NCI-H1092 (cell line): ENCODE results near the gene DHX35.
"Not testable (repeated sequence)": the region's sequence is repeated elsewhere in the genome, so short reads cannot be mapped to it uniquely, and the experiment has no call there.

ENCODE experiments used
- DNase-seq: peaks from one replicate; lab custom pipeline; 2025; lab: John Stamatoyannopoulos, UW

The DHX35 gene

DNA sequence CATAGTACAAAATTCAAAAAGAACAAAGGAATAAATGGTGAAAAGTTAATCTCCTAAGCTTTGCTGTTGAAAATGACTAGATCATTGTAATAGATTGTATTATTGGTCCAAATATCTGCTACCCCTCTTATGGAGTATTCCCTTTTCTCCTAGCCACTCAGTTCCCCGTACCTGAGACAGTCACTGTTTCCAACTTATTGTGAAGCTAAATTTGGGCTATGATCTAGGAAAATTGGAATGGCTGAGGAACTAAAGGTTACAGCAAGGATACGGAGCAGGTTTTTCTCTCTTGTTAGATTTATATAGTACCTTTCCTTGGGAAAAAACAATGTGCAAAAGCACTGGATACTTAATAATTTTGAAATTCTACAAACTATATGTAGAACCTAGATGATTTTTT, 17.3 kb downstream of the DHX35 start:
- no peak for DNase-seq

DNA sequence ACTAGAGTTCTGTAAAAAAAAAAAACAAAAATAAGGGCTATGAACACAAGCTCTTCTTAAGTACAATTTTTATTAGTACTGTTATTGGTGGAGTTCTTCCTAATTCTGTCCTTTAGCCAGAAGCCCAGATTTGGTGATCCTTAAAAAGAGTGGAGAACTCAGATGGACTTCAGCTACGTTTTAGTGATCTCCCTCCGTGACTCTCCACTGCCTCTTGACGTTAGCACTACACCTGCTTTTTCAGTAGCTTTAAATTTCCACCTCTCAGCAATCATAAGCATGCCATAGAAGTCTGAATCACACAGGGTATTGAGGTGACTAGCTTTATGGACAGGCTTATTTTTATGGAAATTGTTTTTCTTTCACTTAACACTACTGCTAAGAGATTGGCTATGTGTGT, 17.7 kb downstream of the DHX35 start:
- DNase-seq, result no peak

DNA sequence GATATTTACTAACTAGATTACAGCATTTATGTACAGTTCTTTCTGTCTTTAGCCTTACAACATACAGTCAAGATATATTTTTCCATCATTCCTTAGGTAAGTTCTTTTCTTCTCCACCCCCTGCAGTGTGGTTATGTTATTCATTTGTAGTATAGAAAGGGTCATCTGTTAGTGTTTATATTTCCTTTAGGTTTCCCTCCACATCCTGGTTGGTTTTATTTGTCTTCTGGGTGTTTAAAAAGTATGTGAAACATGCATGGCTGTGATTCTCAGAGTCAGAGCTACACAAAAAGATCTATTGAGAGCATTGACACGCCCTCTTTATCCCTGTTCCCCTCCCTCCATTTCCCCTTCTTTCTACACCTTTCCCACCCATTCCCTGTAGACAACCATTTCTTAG, 20.1 kb downstream of the DHX35 start:
- no peak for DNase-seq

DNA sequence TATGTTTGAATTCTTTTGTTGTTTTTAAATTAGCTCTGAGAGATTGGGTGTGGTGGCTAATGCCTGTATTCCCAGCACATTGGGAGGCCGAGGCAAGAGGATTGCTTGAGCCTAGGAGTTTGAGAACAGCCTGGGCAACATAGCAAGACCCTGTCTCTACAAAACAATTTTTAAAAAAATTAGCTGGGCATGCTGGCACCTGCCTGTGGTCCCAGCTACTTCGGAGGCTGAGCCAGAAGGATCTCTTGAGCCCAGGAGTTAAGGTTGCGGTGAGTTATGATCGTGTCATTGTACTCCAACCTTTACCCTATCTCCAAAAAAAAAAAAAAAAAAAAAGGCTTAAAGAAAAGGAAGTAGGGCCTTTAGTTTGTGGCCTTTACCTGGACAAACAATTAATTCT, 22.9 kb downstream of the DHX35 start:
- no peak for DNase-seq

DNA sequence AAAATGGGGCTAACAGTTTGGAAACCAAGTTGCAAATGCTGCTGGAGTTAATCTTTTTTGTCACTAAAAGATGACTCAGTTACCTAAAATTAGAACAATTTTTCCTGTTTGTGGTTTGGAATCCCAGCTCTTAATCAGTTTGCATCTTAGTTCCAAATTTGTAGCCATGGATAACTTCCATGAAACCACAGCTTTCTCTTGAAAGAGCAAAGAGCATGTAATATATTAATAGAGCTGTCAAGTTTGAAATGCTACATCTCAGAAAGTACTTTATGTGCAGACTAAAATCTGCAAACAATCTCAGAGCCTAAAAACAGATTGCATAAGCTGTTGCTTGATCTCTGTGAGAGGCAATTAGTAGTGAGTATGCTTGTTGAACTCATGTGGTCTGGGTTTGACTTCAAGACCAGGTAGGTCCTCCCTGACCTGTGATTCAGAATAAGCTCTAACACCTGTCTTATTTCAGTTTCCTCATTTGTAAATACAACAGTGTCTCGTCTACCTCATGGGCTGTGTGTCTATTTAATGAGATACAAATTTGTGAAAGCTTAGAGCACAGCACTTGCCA, 23.5 kb downstream of the DHX35 start:
- no peak for DNase-seq

DNA sequence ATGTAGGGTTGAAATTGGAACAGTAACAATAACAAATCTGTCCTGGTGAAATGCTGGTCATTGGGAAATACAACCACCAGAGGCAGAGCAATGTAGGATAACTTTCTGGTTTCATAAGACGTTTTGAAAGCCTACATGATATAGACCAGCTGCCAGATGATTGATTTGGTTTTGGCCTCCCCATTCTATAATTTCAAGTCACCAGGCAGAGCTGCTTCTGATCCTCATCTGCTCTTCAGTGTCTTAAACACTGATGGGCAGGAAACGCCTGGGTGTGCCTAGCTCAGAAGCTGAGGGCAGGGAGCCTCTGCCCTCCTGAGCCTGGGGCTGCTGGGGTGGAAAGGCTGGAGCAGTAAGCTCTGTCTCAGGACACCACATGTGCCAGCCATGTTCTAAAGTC, 24.5 kb downstream of the DHX35 start:
- DNase-seq, result no peak

DNA sequence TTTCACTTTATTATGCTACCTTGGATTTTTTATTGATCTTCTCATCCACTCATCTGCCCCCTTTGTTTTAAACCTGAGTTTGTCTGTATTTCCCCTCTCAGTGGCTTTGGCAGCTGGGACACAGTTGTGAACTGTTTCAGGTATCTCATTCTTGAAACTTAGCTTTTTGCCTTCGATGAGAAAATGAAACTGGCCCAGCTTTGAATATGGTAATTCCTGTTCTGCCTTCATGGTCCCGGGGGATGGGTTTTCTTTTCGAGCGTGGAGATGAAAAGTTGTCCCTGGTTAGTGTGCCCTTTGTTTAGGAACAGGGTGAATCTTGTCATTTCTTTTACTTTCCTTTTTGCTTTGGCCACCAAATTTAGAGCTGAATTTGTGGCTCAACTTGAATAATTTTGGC, 25.6 kb downstream of the DHX35 start:
- DNase-seq, result no peak

DNA sequence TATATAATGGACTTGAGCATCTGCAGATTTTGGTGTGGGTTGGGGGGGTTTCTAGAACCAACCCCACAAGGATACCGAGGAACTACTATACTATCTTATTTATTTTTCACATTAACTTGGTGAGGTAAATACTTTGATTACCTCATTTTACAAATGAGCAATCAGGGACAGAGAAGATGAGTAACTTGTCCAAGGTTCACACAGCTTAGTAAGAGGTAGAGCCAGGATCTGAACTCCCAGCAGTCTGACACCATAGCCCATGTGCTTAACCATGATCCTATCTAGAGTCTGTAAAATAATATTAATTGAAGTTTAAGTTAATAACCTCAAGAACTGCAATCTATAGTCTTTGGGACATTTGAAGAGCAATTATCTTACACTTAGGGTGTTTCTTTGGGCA, 28.6 kb downstream of the DHX35 start:
- no peak for DNase-seq

DNA sequence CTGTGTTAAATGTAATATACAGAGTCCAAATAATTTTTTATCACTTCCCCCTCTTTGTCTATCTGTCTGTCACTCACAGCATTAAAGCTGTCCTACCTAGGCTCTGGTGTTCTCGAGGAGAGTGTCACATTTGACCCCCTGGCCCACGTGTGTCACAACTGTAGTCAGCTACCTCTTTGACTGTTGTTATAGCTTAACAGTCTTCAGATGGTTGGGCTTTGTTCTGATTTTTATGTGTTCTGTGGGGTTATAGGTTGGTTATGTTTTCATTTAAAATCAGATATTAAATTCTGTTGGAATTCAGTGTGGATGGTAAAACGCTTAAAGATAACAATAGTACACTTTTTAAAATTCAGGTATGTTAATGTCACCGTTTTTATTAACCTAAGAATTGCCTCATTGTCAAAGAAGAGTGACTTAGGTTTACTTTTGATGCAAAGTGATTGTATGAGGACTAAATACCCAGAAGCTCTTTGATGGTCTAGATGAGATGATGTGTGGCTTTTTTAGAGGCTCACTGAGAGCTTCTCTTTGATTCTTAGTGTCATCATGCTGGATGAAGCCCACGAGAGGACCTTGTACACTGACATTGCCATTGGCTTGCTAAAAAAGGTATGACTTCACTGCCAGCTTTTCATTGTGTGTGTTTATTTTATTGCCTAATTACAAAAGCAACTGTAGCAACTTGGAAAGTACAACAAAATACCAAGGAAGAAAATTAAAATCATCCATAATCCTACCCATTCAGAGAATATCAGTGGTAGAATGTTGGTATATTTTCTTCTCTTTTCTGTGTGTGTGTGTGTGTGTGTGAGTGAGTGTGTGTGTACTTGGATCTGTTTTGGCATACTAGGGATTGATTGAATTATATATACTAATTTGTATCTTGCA, 29.9 kb downstream of the DHX35 start:
- DNase-seq, result no peak

DNA sequence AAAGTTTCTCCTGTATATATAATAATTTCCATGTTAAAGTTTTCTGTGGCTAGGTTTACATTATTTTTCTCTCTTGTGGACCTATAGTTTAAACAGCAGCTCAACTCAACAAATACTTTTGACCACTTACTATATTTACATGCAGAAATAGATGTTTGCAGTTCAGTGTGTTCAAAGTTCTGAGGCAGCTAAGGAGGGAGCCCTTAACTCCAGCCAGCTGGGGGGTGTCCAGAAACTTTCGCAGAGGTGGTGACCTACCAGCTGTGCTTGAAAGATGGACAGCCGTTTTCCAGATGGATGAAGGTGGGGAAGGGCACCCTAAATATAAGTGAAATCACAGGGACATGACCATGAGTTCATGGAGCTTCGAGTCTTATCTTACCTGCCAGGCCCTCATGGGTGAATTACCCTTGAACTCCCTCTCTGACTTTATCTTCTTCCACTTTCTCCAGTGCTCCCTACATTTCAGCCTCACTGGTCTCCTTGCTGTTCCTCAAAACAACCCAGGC, 33.4 kb downstream of the DHX35 start:
- DNase-seq, result no peak

DNA sequence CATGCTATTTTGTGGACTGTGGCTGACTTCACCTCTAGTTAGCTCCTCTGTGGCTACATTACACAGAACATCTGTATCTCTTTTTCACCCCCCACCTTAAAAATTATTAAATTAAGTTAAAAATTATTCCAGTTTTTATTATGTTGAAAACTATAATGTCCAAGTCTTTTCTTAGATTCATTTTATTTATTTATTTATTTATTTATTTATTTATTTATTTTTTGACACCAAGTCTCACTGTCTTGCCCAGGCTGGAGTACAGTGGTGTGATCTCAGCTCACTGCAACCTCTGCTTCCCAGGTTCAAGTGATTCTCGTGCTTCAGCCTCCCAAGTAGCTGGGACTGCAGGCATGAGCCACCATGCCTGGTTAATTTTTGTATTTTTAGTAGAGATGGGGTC, 34.7 kb downstream of the DHX35 start:
- not testable (repeated sequence) for DNase-seq

DNA sequence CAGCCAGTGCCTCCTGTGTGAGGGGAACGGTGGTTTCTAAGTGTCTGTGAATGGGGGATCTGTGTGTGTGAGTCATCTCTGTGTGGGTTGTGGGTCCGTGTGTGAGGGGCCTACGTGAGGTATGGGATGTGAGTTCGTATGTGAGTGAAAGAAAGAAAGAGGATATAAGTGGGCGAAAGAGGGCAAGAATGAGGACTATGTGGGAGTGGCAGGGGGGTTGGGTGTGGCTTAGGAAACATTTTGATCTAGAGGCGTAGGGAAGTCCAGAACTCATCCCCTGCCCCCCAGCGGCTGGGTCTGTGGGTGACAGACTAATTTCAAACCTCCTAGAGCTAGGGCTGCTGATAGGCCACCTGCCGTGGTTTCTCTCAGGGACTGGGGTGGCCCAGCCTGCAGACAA, 35.5 kb downstream of the DHX35 start:
- DNase-seq, result no peak

DNA sequence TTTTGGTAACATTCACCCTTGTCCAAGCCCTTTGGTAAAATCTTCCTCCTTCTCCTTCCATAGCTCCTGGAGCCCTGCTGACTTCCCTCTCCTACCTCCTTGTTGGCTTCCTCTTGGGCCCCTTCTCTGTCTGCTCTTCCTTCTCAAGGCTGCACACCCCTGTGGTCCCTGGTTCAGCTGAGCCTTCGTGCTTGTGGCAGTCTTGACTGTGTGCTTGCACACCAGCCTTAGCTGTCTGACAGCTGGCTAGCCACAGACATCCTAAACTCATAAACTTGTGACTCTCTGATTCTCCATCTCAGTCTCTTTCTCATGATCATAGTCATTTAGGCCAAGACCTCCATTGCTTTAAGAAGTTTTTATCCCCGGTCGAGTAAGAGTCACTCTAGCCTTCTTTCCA, 37.1 kb downstream of the DHX35 start:
- no peak for DNase-seq

DNA sequence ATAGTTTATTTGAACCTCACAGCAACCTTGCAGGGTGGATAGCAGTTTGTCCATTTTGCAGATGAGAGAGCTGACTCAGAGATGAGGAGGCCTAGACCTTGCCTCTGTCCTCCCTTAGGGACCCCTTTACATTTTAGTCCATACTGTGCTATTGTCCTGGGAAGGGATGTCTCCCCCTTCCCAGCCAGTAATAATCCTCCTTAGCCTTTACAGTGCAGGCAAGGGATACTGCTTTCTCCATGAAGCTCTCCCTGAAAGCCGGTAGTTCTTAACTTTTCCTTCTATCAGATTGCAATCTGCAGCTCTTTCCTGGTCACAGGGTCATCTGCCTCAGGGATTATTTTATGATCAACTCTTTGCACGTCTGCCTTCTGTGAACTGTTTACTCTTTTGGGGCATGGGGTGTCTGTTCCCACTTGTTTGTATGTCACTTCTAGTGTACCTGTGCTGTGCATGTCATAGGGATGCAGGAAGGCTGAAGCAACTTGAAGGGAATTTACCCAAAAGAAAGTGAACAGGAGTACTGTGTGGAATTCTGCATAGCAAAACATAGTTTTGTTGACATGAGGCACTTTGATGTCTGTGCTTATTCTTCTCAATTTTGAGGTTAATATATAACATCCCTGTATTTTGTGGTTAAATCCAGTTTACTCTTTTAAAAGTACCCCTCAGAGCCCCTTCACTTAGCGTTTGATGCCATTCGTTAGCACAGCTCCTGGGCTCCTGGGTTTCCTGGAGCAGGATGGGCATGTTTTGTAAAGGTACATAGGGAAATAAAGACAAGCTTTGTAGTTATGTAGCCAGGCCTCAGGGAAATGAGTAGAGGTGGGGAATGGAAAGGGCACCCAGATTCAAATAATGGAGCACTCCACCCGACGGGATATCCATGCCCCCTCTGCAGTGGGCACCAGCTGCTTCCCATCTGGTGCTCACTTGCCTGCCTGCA, 38.1 kb downstream of the DHX35 start:
- DNase-seq, result no peak

DNA sequence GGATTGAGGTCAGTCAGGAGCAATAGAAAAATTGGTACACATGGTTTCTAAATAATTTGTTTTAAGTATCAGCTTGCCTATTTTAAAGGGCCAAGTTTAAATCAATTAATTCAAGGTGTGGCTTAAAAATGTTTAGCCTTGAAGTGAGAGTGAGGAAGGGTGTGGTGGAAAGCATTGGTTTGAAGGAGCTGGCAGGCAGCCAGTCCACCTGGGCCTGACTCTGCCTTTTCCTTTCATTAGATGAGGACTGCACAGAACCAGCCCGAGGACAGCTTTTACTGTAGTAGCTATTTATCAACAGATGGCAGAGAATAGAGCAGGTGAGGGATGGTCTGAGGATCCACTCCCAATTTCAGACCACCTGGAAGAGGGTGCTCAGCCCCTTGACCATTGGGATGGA, 42.4 kb downstream of the DHX35 start:
- no peak for DNase-seq

DNA sequence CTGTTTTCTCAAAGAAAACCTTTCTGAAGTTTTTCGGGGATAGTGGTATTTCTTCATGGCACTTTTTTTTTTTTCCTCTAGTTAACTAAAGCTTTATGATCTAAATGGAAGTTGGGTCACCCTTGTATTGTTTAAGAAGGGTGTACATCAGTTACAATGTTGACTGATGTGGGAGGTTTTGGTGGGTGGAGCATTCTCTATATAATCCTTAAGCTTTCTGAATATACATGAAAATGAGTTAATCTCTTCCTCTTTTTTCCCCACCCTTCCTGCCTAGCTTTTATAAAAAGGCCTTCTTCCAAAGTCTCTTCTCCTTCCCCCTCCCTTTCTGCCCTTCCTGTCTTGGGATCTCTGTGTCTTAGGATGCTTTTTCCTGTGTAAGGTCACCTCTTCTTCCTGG, 47.2 kb downstream of the DHX35 start:
- no peak for DNase-seq

DNA sequence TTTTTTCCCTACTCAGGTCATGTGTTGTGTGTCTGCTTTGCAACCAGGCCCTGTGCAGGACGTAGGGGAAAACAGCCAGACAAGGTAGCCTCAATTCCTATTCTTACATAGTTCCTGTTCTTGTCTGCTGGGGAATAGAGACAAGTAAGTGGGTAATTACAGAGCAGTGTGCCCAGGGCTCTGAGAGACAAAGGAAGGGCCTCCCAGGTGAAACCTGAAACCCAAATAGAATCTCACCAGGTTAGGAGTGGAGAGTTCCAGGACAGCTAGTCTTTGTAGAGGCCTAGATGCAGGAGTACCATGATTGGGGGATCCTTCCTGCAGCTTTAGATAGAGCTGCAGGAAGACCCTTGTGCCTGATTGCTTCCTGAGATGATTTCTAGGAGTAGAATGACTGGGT, 48.4 kb downstream of the DHX35 start:
- no peak for DNase-seq

DNA sequence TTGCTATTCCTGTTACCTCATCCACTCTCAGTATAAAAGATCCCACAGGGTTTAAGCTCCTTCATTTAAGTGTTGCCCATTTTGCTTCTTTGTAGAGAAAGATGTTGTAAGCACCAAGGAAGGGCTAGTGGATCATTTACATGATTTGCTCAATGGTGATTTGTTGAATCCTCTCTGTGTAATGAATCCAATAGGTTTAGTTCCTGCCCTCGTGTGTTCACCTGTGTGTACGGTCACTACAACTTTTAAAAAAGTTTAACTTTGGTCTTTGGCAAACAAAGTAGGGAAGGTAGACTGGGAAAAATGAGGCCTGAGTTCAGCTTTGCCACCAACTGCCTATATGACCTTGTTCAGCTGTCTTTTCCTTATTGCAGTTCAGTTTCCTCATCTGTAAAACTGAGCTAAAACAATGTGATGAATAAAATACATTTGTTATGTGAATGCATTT, 51.5 kb downstream of the DHX35 start:
- DNase-seq, result no peak

DNA sequence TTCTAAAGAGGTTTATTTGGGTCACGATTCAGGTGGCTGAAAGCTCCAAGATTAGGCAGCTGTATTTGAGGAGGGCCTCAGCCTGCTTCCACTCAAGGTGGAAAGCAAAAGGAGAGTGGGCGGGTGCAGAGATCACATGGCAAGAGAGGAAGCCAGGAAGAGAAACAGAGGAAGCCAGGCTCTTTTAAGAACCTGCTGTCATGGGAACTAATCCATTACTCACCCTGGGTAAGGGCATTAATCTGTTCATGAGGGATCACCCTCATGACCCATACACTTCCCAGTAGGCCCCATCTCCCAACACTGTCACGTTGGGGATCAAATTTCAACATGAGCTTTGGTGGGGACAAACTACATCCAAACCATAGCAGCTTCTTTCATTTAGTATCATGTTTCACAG, 53.9 kb downstream of the DHX35 start:
- no peak for DNase-seq

DNA sequence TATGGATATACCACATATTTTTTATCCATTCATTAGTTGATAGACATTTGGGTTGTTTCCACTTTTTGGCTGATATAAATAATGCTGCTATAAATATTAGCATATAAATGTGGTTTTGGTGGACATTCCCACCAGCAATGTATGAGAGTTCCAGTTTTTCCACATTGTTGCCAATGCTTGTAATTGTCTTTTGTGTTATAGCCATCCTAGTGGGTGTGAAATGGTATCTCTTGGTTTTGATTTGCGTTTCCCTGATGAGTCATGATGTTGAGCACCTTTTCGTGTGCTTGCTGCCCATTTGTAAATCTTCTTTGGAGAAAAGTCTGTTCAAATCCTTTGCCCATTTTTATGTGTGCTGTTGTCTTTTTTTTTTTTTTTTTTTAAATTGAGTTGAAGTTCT, 54.4 kb downstream of the DHX35 start:
- DNase-seq, result no peak

DNA sequence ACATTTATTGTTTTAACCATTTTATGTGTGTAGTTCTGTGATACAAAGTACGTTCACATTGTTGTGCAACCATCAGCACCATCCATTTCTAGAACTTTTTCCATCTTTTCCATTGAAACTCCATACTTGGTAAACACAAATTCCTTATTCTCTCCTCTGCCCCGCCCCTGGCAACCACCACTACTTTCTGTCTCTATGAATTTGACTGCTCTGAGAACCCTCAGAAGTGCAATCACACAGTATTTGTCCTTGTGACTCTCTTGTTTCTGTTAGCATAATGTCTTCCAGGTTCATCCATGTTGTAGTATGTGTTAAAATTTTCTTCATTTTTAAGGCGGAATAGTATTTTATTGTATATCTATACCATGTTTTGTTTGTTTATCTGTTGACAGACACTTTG, 56.9 kb downstream of the DHX35 start:
- DNase-seq, result no peak

DNA sequence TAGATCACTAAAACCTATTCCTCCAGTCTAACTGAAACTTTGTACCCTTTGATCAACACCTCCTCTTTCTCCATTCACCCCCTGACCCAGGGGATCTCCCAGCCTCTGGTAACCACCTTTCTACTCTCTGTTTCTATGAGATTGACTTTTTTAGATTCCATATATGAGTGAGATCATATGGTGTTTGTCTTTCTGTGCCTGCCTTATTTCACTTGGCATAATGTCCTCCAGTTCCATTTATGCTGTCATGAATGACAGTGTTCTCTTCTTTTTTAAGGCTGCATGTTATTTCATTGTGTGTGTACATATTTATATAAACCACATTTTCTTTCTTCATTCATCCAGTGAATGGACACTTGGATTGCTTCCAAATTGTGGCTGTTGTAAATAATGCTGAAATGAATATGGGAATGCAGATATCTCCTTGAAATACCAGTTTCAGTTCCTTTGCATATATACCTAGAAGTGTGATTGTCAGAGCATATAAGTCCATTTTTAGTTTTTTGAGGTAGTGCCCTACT, 57.7 kb downstream of the DHX35 start:
- DNase-seq, result no peak
